NCI-H187 treated with DMSO at 0.1 percent for 48 hours (cell line): Measurements from ENCODE around the gene CIDEA.
"Not testable (repeated sequence)": the region's sequence is repeated elsewhere in the genome, so short reads cannot be mapped to it uniquely, and the experiment has no call there.

ENCODE experiments used
- DNase-seq: peaks from one replicate; lab custom pipeline; 2025; lab: John Stamatoyannopoulos, UW

Gene CIDEA

GRCh38 chr18:12254136-12254819, at the start of gene CIDEA:
Gene CIDEA (plus strand): TSS chr18:12254361. CDS start chr18:12254384, 23 bp downstream.
- no peak for DNase-seq

GRCh38 chr18:12208296-12209153, 45.6 kb upstream of the CIDEA start:
- DNase-seq, result not testable (repeated sequence)

- not testable (repeated sequence) for DNase-seq
Observed at GRCh38 chr18:12212308-12212707, 41.9 kb upstream of the CIDEA start.

- not testable (repeated sequence) for DNase-seq
Observed at GRCh38 chr18:12214296-12215005, 39.7 kb upstream of the CIDEA start.

- DNase-seq, result not testable (repeated sequence)
Observed at GRCh38 chr18:12216471-12216870, 37.7 kb upstream of the CIDEA start.

- not testable (repeated sequence) for DNase-seq
Observed at GRCh38 chr18:12218603-12219002, 35.6 kb upstream of the CIDEA start.

- DNase-seq, result not testable (repeated sequence)
Observed at GRCh38 chr18:12222041-12222440, 32.1 kb upstream of the CIDEA start.

GRCh38 chr18:12223326-12223725, 30.8 kb upstream of the CIDEA start:
- DNase-seq, result not testable (repeated sequence)

- DNase-seq, result not testable (repeated sequence)
Observed at GRCh38 chr18:12226807-12227206, 27.4 kb upstream of the CIDEA start.

GRCh38 chr18:12227399-12228186, 26.6 kb upstream of the CIDEA start:
- DNase-seq, result not testable (repeated sequence)

GRCh38 chr18:12228308-12228707, 25.9 kb upstream of the CIDEA start:
- DNase-seq, result not testable (repeated sequence)

- not testable (repeated sequence) for DNase-seq
Observed at GRCh38 chr18:12230561-12230960, 23.6 kb upstream of the CIDEA start.

- no peak for DNase-seq
Observed at GRCh38 chr18:12231040-12231882, 22.9 kb upstream of the CIDEA start.

- no peak for DNase-seq
Observed at GRCh38 chr18:12231986-12232385, 22.2 kb upstream of the CIDEA start.

GRCh38 chr18:12233378-12233777, 20.8 kb upstream of the CIDEA start:
- DNase-seq, result no peak

- DNase-seq, result no peak
Observed at GRCh38 chr18:12234451-12235190, 19.5 kb upstream of the CIDEA start.

- DNase-seq, result no peak
Observed at GRCh38 chr18:12236141-12236540, 18.0 kb upstream of the CIDEA start.

GRCh38 chr18:12236934-12237832, 17.0 kb upstream of the CIDEA start:
- no peak for DNase-seq

- DNase-seq, result no peak
Observed at GRCh38 chr18:12238826-12239225, 15.3 kb upstream of the CIDEA start.
